Aorta (tissue), 5 donors: Measurements from ENCODE around the gene LSM14A. TPM values are rescaled to one million over a fixed set of nuclear protein-coding genes. Genes with fewer than 3 reads are reported as not detected.
"Not testable (repeated sequence)": the region's sequence is repeated elsewhere in the genome, so short reads cannot be mapped to it uniquely, and the experiment has no call there.

Source experiments
- ATAC-seq: fragments of 200-7000 bp; cut with Tn5 transposase; one replicate; pipeline ENCODE4 v1.9.1; 2022; ENCODE audit warnings: moderate library complexity; ENCODE audit not compliant: low FRiP score
- DNase-seq, 2 donors: peaks; one replicate each; pipeline ENCODE4 v3.0.0-alpha.2; 2020
- H3K27ac ChIP-seq, 2 donors: one replicate each; pipeline ENCODE4 v1.5.1; 2013; ENCODE audit warnings: low read length in 2 of 2, mild to moderate bottlenecking in 2 of 2, moderate library complexity in 2 of 2, control low read depth in 1 of 2, inconsistent platforms in 1 of 2, low read depth in 1 of 2
- H3K27me3 ChIP-seq, 2 donors: one replicate each; pipeline ENCODE4 v1.6.1; 2013; ENCODE audit warnings: control low read depth in 1 of 2, low read length in 1 of 2, mild to moderate bottlenecking in 1 of 2, moderate library complexity in 1 of 2; ENCODE audit not compliant: insufficient read depth in 2 of 2, control insufficient read depth in 1 of 2
- H3K36me3 ChIP-seq, 2 donors: one replicate each; pipeline ENCODE4 v1.6.1; 2013; ENCODE audit warnings: control low read depth in 1 of 2, low read length in 1 of 2, mild to moderate bottlenecking in 1 of 2; ENCODE audit not compliant: insufficient read depth in 2 of 2, control insufficient read depth in 1 of 2
- H3K4me1 ChIP-seq, 2 donors: one replicate each; pipeline ENCODE4 v1.6.1; 2013; ENCODE audit warnings: low read length in 2 of 2, control low read depth in 1 of 2, mild to moderate bottlenecking in 1 of 2, moderate library complexity in 1 of 2; ENCODE audit not compliant: insufficient read depth in 2 of 2, control insufficient read depth in 1 of 2
- H3K4me3 ChIP-seq, 2 donors: one replicate each; pipeline ENCODE4 v1.5.1; 2013; ENCODE audit warnings: low read length in 2 of 2, control low read depth in 1 of 2, mild to moderate bottlenecking in 1 of 2
- H3K9me3 ChIP-seq: one replicate; pipeline ENCODE4 v1.6.1; 2013; ENCODE audit warnings: mild to moderate bottlenecking, low read length; ENCODE audit not compliant: control insufficient read depth
- WGBS, 2 donors: extraction: QIAGEN DNeasy Blood & Tissue Kit; methylation state at CpG; one replicate each; pipeline ENCODE4 v1.1.7; 2013; 5-methylcytosine and 5-hydroxymethylcytosine counted together
- intact Hi-C, 2 donors: fragments of 100-400 bp; cut with DNase I; formaldehyde crosslinking; loops; one replicate each; pipeline versions ENCODE4 v1.14.2 to v1.15.0; 2022
- polyA plus RNA-seq, 2 donors: library from polyadenylated mRNA; stranded (reverse); fragments of 200-250 nt; gene quantifications; one replicate each; pipeline ENCODE4 v1.2.3, GENCODE V29; 2013
- total RNA-seq, 2 donors: library from RNA; stranded (reverse); fragmentation: NEBNext Ultra II Directional; extraction: Animal tissue kit (Norgen Biotek cat#: 25700); gene quantifications; one replicate each; pipeline ENCODE4 v1.2.1, GENCODE V29; 2021
- donor health status: healthy with polysubstance abuse.
- donor health status: Bipolar disorder and iron deficiency.
- donor health status: DM: no; HTN: no; CAD: no.
- donor health status: DM: no; HTN: no; CAD: no.
- donor health status: DM: yes; HTN: yes; CAD: no.

LSM14A gene
- total and polyA plus RNA-seq, 4 donors: 80.4 to 108 (median 87.5) TPM

GRCh38 chr19:34191355-34191962, 19.2 kb downstream of the LSM14A start:
- H3K4me1 ChIP-seq: peaks cover 0 to 11% of the 10 kb centered on the region in 2 donors
- ATAC-seq (no peak), DNase-seq (no peak)
- H3K36me3 ChIP-seq: no peaks in the 10 kb centered on the region
- H3K27me3 ChIP-seq: no peaks in the 10 kb centered on the region
- 54 to 59% methylated on average over 3 of the region's 3 CpGs for WGBS, 2 donors
- intact Hi-C loops: loop anchor here in 1 of 2 donors (10.0 kb wide), 1 partner anchor 153 kb away; no protein-coding TSS in a partner anchor
- H3K4me3 ChIP-seq: no peak overlapping the region
- no peak overlapping the region for H3K27ac ChIP-seq
- no peaks in the 10 kb centered on the region for H3K9me3 ChIP-seq

DNA sequence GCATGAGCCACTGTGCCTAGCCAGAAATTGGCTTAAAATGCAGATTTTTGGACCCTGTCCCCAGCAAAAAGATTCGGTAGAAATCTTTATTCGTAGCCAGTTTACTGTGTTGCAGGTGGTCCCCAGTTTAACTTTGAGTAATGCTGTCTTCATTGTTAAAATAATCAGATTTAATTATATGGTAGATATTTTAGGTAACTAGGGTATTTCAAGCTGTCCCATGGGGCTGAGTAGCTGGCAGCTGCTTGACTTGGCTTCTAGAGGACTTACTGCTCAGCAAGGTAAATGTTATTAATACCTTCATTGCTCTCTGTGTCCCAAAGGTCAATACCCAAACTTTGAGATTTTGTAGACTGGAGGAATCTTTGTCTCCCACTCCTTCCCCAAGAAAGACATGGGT, 21.1 kb downstream of the LSM14A start:
- intact Hi-C loops: loop anchor here in 1 of 2 donors (10.0 kb wide), 1 partner anchor 151 kb away; no protein-coding TSS in a partner anchor
- 43 to 56% methylated on average over 2 of the region's 2 CpGs for WGBS, 2 donors
- peaks cover 0 to 6% of the 10 kb centered on the region in 2 donors for H3K4me1 ChIP-seq
- no peaks in the 10 kb centered on the region for H3K9me3 ChIP-seq
- DNase-seq (no peak), ATAC-seq (no peak)
- H3K36me3 ChIP-seq: peaks cover 0 to 3% of the 10 kb centered on the region in 2 donors
- no peak overlapping the region for H3K4me3 ChIP-seq
- no peaks in the 10 kb centered on the region for H3K27me3 ChIP-seq
- no peak overlapping the region for H3K27ac ChIP-seq

- no peak overlapping the region for H3K27ac ChIP-seq
- peaks cover 0 to 5% of the 10 kb centered on the region in 2 donors for H3K4me1 ChIP-seq
- WGBS, 2 donors: 71 to 80% methylated on average over 4 of the region's 4 CpGs
- H3K27me3 ChIP-seq: no peaks in the 10 kb centered on the region
- intact Hi-C loops: loop anchor here in 1 of 2 donors (10.0 kb wide), 1 partner anchor 151 kb away; no protein-coding TSS in a partner anchor
- no peak overlapping the region for H3K4me3 ChIP-seq
- no peak for DNase-seq
- no peak for ATAC-seq
- H3K36me3 ChIP-seq: peaks cover 0 to 3% of the 10 kb centered on the region in 2 donors
- H3K9me3 ChIP-seq: no peaks in the 10 kb centered on the region
Measured at GRCh38 chr19:34193876-34194275, 21.6 kb downstream of the LSM14A start.

DNA sequence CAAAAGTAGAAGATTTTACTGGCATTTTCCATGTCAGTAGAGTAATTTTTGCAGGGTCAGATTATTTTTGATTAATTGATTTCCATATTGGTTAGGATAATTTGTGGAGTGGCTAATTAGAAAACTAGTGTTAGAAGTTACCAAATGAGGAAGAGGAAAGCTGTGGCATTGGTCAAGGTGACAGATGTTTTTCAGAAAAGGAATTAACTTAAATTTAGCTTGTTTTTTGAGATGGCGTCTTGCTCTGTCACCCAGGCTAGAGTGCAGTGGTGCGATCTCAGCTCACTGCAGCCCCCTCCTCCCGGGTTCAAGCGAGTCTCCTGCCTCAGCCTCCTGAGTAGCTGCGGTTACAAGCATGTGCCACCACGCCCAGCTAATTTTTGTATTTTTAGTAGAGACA, 28.8 kb downstream of the LSM14A start:
- DNase-seq (no peak), ATAC-seq (no peak)
- intact Hi-C loops: no loop called here
- Histone ChIP-seq H3K36me3 (peaks cover 0 to 7% of the 10 kb centered on the region in 2 donors), H3K27ac (no peak overlapping the region), H3K27me3 (no peaks in the 10 kb centered on the region), H3K4me3 (no peak overlapping the region), H3K9me3 (no peaks in the 10 kb centered on the region), H3K4me1 (no peaks in the 10 kb centered on the region)
- 96 to 98% methylated on average over 6 of the region's 6 CpGs for WGBS, 2 donors

DNA sequence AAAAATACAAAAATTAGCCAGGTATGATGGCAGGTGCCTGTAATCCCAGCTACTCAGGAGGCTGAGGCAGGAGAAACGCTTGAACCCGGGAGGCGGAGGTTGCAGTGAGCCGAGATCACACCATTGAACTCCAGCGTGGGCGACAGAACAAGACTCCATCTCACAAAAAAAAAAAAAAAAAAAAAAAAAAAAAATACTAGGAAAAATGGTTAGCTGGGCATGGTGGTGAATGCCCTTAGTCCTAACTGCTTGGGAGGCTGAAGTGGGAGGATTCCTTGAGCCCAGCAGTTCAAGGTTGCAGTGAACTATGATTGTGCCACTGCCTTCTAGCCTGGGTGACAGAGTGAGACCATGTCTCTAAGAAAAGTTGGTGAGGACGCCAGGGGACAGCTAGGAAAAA, 33.0 kb downstream of the LSM14A start:
- intact Hi-C loops, H3K4me1 ChIP-seq, ATAC-seq, H3K9me3 ChIP-seq, DNase-seq, H3K36me3 ChIP-seq, H3K4me3 ChIP-seq, H3K27me3 ChIP-seq, H3K27ac ChIP-seq: not testable (repeated sequence)
- 94 to 95% methylated on average over 7 of the region's 7 CpGs for WGBS, 2 donors

- Histone ChIP-seq H3K4me3 (no peak overlapping the region), H3K36me3 (peaks cover 0 to 2% of the 10 kb centered on the region in 2 donors), H3K9me3 (no peaks in the 10 kb centered on the region), H3K27ac (no peak overlapping the region), H3K27me3 (no peaks in the 10 kb centered on the region), H3K4me1 (no peaks in the 10 kb centered on the region)
- DNase-seq: no peak
- intact Hi-C loops: no loop called here
- 95 to 98% methylated on average over 1 of the region's 1 CpG for WGBS, 2 donors
- ATAC-seq: no peak
Measured at GRCh38 chr19:34208291-34208884, 36.1 kb downstream of the LSM14A start.

DNA sequence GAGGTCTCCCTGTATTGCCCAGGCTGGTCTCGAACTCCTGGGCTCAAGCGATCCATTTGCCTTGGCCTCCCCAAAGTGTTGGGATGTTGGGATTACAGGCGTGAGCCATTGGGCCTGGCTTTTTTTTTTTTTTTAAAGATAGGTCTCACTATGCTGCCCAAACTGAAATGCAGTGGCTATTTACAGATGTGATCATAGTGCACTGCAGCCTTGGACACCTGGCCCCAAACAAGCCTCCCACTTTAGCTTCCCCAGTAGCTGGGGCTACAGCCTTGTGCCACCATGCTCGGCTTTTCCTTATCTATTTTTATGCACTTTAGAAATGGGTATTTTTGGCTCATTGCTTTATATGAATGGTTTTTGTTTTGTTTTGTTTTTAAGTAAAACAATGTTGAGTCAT, 37.4 kb downstream of the LSM14A start:
- H3K27ac ChIP-seq: no peak overlapping the region
- no peaks in the 10 kb centered on the region for H3K27me3 ChIP-seq
- DNase-seq: no peak
- 66 to 74% methylated on average over 4 of the region's 4 CpGs for WGBS, 2 donors
- H3K9me3 ChIP-seq: no peaks in the 10 kb centered on the region
- intact Hi-C loops: no loop called here
- peaks cover 0 to 3% of the 10 kb centered on the region in 2 donors for H3K36me3 ChIP-seq
- H3K4me3 ChIP-seq: no peak overlapping the region
- no peaks in the 10 kb centered on the region for H3K4me1 ChIP-seq
- no peak for ATAC-seq

GRCh38 chr19:34213283-34213682, 41.0 kb downstream of the LSM14A start:
- Histone ChIP-seq H3K4me1 (no peaks in the 10 kb centered on the region), H3K36me3 (peaks cover 0 to 6% of the 10 kb centered on the region in 2 donors), H3K27ac (no peak overlapping the region), H3K4me3 (no peak overlapping the region), H3K9me3 (no peaks in the 10 kb centered on the region), H3K27me3 (no peaks in the 10 kb centered on the region)
- DNase-seq: no peak
- intact Hi-C loops: no loop called here
- 74 to 81% methylated on average over 2 of the region's 2 CpGs for WGBS, 2 donors
- no peak for ATAC-seq

DNA sequence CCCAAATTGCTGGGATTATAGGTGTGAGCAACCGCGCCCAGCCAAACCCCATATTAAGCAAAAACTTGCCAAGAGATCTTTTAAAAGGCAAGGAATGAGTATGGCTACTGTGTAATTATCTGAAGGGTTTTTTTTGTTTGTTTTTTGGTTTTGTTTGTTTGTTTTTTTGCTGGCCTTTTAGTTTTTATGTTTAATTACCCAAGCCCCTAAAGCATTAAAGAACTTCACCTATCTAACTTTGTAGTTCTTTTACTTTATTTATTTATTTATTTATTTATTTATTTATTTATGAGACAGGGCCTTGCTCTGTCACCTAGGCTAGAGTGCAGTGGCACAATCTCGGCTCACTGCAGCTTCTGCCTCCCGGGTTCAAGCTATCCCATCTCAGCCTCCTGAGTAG, 41.7 kb downstream of the LSM14A start:
- peaks cover 0 to 6% of the 10 kb centered on the region in 2 donors for H3K36me3 ChIP-seq
- H3K9me3 ChIP-seq: no peaks in the 10 kb centered on the region
- no peaks in the 10 kb centered on the region for H3K4me1 ChIP-seq
- DNase-seq (no peak), ATAC-seq (no peak)
- H3K27ac ChIP-seq: no peak overlapping the region
- intact Hi-C loops: no loop called here
- 95 to 98% methylated on average over 4 of the region's 4 CpGs for WGBS, 2 donors
- H3K27me3 ChIP-seq: no peaks in the 10 kb centered on the region
- no peak overlapping the region for H3K4me3 ChIP-seq
